PFSK-1 (cell line): ENCODE data around the gene CDC42EP3.

Experiments used
- FOXP2 ChIP-seq: optimal IDR thresholded peaks from 2 replicates; pipeline ENCODE3; 2011; ENCODE audit warnings: borderline replicate concordance, control low read depth, inconsistent platforms; ENCODE audit not compliant: insufficient read depth; ENCODE audit errors: extremely low read length, extremely low read depth
- POLR2AphosphoS5 ChIP-seq: IDR thresholded peaks from 2 replicates; pipeline ENCODE4 v1.6.1; 2012; ENCODE audit warnings: low read depth, mild to moderate bottlenecking, control low read depth, low read length, moderate library complexity
- REST ChIP-seq, 2 experiments: IDR thresholded peaks; 2 replicates each; pipeline versions ENCODE4 v1.6.1 to v1.8.0; 2011 to 2012; ENCODE audit warnings: low read depth in 2 of 2, low read length in 2 of 2, control low read depth in 1 of 2, inconsistent platforms in 1 of 2, mild to moderate bottlenecking in 1 of 2, moderate library complexity in 1 of 2; ENCODE audit not compliant: insufficient read depth in 1 of 2
- SIN3A ChIP-seq: IDR thresholded peaks from 2 replicates; pipeline ENCODE4 v1.6.1; 2012; ENCODE audit warnings: mild to moderate bottlenecking, low read length, moderate library complexity, borderline replicate concordance; ENCODE audit not compliant: insufficient read depth
- TAF1 ChIP-seq: IDR thresholded peaks from 2 replicates; pipeline ENCODE4 v1.6.1; 2012; ENCODE audit warnings: low read length, control low read depth, borderline replicate concordance; ENCODE audit not compliant: insufficient read depth

The CDC42EP3 gene

GRCh38 chr2:37689751-37690150, 18.3 kb upstream of the CDC42EP3 start:
- TF ChIP-seq TAF1 (no peak), REST (IDR thresholded peaks at IDR 0.05; ENCODE audit: insufficient read depth in 1 of 2, low read depth in 2 of 2, low read length in 2 of 2) (no peak), POLR2AphosphoS5 (no peak), FOXP2 (no peak), SIN3A (no peak)

- TF ChIP-seq POLR2AphosphoS5 (no peak), TAF1 (no peak), SIN3A (no peak), REST (IDR thresholded peaks at IDR 0.05; ENCODE audit: insufficient read depth in 1 of 2, low read depth in 2 of 2, low read length in 2 of 2) (no peak), FOXP2 (no peak)
These were observed 17.5 kb upstream of the CDC42EP3 start for GRCh38 chr2:37688771-37689468.

GRCh38 chr2:37686792-37687526, 15.5 kb upstream of the CDC42EP3 start:
- TF ChIP-seq TAF1 = no peak
- TF ChIP-seq FOXP2 = no peak
- no peak for TF ChIP-seq REST (IDR thresholded peaks at IDR 0.05; ENCODE audit: insufficient read depth in 1 of 2, low read depth in 2 of 2, low read length in 2 of 2)

- TF ChIP-seq POLR2AphosphoS5 (no peak), TAF1 (no peak), REST (IDR thresholded peaks at IDR 0.05; ENCODE audit: insufficient read depth in 1 of 2, low read depth in 2 of 2, low read length in 2 of 2) (no peak), FOXP2 (no peak), SIN3A (no peak)
These were observed 13.4 kb upstream of the CDC42EP3 start for GRCh38 chr2:37684809-37685208.
